AG04449 (cell line): Measurements from ENCODE around the gene C2CD2.

Experiments
- CTCF ChIA-PET: fragments of 350-600 bp; formaldehyde crosslinking; extraction: SDS; loops from one replicate; lab custom pipeline; 2021; ENCODE audit warnings: antibody characterized with exemption; lab: Yijun Ruan, JAX
- POLR2A ChIA-PET: fragments of 400-600, 350-600 bp; formaldehyde crosslinking; extraction: SDS; loops from one replicate; lab custom pipeline; 2020; ENCODE audit warnings: antibody characterized with exemption, inconsistent platforms; lab: Yijun Ruan, JAX
- DNase-seq: peaks from one replicate; pipeline ENCODE4 v3.0.0-alpha.2; 2010; ENCODE audit warnings: low read depth, low spot score
- H3K4me3 ChIP-seq: 2 replicates; pipeline ENCODE4 v1.5.1; 2011; ENCODE audit warnings: low read depth, mild to moderate bottlenecking, control low read depth, low read length
- CTCF ChIP-seq: IDR thresholded peaks from one replicate; pipeline ENCODE4 v1.5.1; 2011; ENCODE audit warnings: mild to moderate bottlenecking, moderate library complexity, low read length, control low read depth, inconsistent platforms; ENCODE audit not compliant: insufficient read depth; ENCODE audit errors: missing control alignments

The C2CD2 gene

GRCh38 chr21:41924368-41924754 is 29.5 kb downstream of the C2CD2 start:
- no peak for TF ChIP-seq CTCF
- ChIA-PET POLR2A (interaction anchor here (0.6 kb wide), 1 partner anchor 58 kb away, joined by 3 read pairs; no protein-coding TSS in a partner anchor), CTCF (interaction anchor here (1.6 to 3.8 kb wide), 3 partner anchors 108 to 221 kb away, joined by 5 to 23 read pairs (median 9); no protein-coding TSS in a partner anchor)
- no peak overlapping the region for H3K4me3 ChIP-seq
- no peak for DNase-seq

- POLR2A ChIA-PET = interaction anchor here (0.6 kb wide), 1 partner anchor 58 kb away, joined by 3 read pairs; no protein-coding TSS in a partner anchor
- no peak overlapping the region for H3K4me3 ChIP-seq
- TF ChIP-seq CTCF = no peak
- DNase-seq = no peak
- CTCF ChIA-PET = interaction anchor here (0.8 to 3.8 kb wide), 6 partner anchors 12 to 222 kb away, joined by 3 to 23 read pairs (median 4); no protein-coding TSS in a partner anchor
These were observed 30.0 kb downstream of the C2CD2 start for GRCh38 chr21:41923631-41924367.

- ChIA-PET POLR2A (no interaction called here), CTCF (interaction anchor here (0.6 to 3.8 kb wide), 6 partner anchors 11 to 222 kb away, joined by 3 to 23 read pairs (median 4); no protein-coding TSS in a partner anchor)
- no peak for TF ChIP-seq CTCF
- H3K4me3 ChIP-seq = no peak overlapping the region
- no peak for DNase-seq
These were observed 30.6 kb downstream of the C2CD2 start for GRCh38 chr21:41923186-41923585.

GRCh38 chr21:41921021-41921420 is 32.8 kb downstream of the C2CD2 start:
- H3K4me3 ChIP-seq = no peak overlapping the region
- POLR2A ChIA-PET = no interaction called here
- DNase-seq = no peak
- no peak for TF ChIP-seq CTCF
- CTCF ChIA-PET = interaction anchor here (1.4 to 2.5 kb wide), 5 partner anchors 11 to 204 kb away, joined by 3 to 8 read pairs (median 4); no protein-coding TSS in a partner anchor

- DNase-seq = no peak
- no peak overlapping the region for H3K4me3 ChIP-seq
- POLR2A ChIA-PET = no interaction called here
- no peak for TF ChIP-seq CTCF
- CTCF ChIA-PET = interaction anchor here (1.4 to 2.5 kb wide), 5 partner anchors 10 to 205 kb away, joined by 3 to 8 read pairs (median 4); no protein-coding TSS in a partner anchor
These were observed 33.3 kb downstream of the C2CD2 start for GRCh38 chr21:41920476-41920875.
